Right lobe of liver (tissue), 4 donors: ENCODE data around the gene NOTCH3.

Experiments used
- POLR2A ChIP-seq: fragments of 450-650 bp; IDR thresholded peaks from one replicate; pipeline ENCODE4 v1.6.1; 2017; ENCODE audit warnings: antibody characterized with exemption, mild to moderate bottlenecking
- TF ChIP-seq, protein P1 (sequence below), 4 donors: fragments of 200-600 bp in 3 of 4; fragments of 450-650 bp in 1 of 4; IDR thresholded peaks; one replicate each; pipeline versions ENCODE4 v1.5.1 to v1.8.0; 2016 to 2022; ENCODE audit warnings: antibody characterized with exemption in 4 of 4, mild to moderate bottlenecking in 2 of 4
- donor health status: DM: no; HTN: no; CAD: no.
- donor health status: DM: no; HTN: no; CAD: no.
- donor health status: DM: no; HTN: yes; CAD: no.

- TF ChIP-seq, protein P1, sequence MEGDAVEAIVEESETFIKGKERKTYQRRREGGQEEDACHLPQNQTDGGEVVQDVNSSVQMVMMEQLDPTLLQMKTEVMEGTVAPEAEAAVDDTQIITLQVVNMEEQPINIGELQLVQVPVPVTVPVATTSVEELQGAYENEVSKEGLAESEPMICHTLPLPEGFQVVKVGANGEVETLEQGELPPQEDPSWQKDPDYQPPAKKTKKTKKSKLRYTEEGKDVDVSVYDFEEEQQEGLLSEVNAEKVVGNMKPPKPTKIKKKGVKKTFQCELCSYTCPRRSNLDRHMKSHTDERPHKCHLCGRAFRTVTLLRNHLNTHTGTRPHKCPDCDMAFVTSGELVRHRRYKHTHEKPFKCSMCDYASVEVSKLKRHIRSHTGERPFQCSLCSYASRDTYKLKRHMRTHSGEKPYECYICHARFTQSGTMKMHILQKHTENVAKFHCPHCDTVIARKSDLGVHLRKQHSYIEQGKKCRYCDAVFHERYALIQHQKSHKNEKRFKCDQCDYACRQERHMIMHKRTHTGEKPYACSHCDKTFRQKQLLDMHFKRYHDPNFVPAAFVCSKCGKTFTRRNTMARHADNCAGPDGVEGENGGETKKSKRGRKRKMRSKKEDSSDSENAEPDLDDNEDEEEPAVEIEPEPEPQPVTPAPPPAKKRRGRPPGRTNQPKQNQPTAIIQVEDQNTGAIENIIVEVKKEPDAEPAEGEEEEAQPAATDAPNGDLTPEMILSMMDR (IDR thresholded peaks at IDR 0.05) = no peak
- TF ChIP-seq POLR2A = no peak
These were observed 77.5 kb downstream of the NOTCH3 start for GRCh38 chr19:15123031-15123890.
